CD4-positive, alpha-beta memory T cell (primary cell): ENCODE data around the gene CEP170B. TPM values are rescaled to one million over a fixed set of nuclear protein-coding genes. Genes with fewer than 3 reads are reported as not detected.
"Not testable (repeated sequence)": the region's sequence is repeated elsewhere in the genome, so short reads cannot be mapped to it uniquely, and the experiment has no call there.

ENCODE experiments used
- CTCF ChIA-PET: fragments of 350-600 bp; sonication (Branson Sonifier 250); formaldehyde crosslinking; loops from one replicate; lab custom pipeline; 2021; ENCODE audit warnings: inconsistent platforms; ENCODE audit not compliant: partially characterized antibody; lab: Charles Lee
- POLR2A ChIA-PET: fragments of 350-600 bp; sonication (Branson Sonifier 250); formaldehyde crosslinking; loops from one replicate; lab custom pipeline; 2021; ENCODE audit not compliant: partially characterized antibody; lab: Charles Lee
- DNase-seq, 5 donors: peaks; one replicate each; pipeline versions ENCODE4 v3.0.0 to v3.0.0-alpha.2; 2020 to 2022; ENCODE audit warnings: mixed read lengths in 1 of 5
- H3K27ac ChIP-seq: one replicate; pipeline ENCODE4 v1.7.0; 2013; ENCODE audit warnings: low read depth, low read length
- H3K27me3 ChIP-seq: 2 replicates; pipeline ENCODE4 v1.7.0; 2013; ENCODE audit warnings: mild to moderate bottlenecking, low read length, moderate library complexity; ENCODE audit not compliant: insufficient read depth
- H3K36me3 ChIP-seq: 2 replicates; pipeline ENCODE4 v1.7.0; 2013; ENCODE audit warnings: mild to moderate bottlenecking, low read length, moderate library complexity; ENCODE audit not compliant: insufficient read depth
- H3K4me1 ChIP-seq: 2 replicates; pipeline ENCODE4 v1.7.0; 2013; ENCODE audit warnings: mild to moderate bottlenecking, low read length, moderate library complexity; ENCODE audit not compliant: insufficient read depth
- H3K4me3 ChIP-seq, 2 donors: one replicate each; pipeline ENCODE4 v1.7.0; 2013; ENCODE audit warnings: low read length in 2 of 2, mild to moderate bottlenecking in 1 of 2
- H3K9me3 ChIP-seq, 2 donors: one replicate each; pipeline ENCODE4 v1.7.0; 2013; ENCODE audit warnings: low read length in 2 of 2, control low read depth in 1 of 2; ENCODE audit not compliant: control insufficient read depth in 1 of 2
- H3K27ac Mint-ChIP-seq, 7 donors: one replicate each; pipeline ENCODE4 v1.8.0; 2020 to 2021; ENCODE audit warnings: mixed read lengths in 7 of 7, mild to moderate bottlenecking in 6 of 7, inconsistent platforms in 3 of 7, moderate library complexity in 3 of 7
- H3K27me3 Mint-ChIP-seq, 2 donors: one replicate each; pipeline ENCODE4 v1.8.0; 2020 to 2021; ENCODE audit warnings: mixed read lengths in 2 of 2
- H3K36me3 Mint-ChIP-seq, 2 donors: one replicate each; pipeline ENCODE4 v1.8.0; 2020 to 2021; ENCODE audit warnings: mixed read lengths in 2 of 2, inconsistent platforms in 1 of 2, mild to moderate bottlenecking in 1 of 2
- H3K4me1 Mint-ChIP-seq, 4 donors: one replicate each; pipeline ENCODE4 v1.8.0; 2020 to 2021; ENCODE audit warnings: mixed read lengths in 4 of 4, mild to moderate bottlenecking in 1 of 4
- H3K4me3 Mint-ChIP-seq, 8 donors: one replicate each; pipeline ENCODE4 v1.8.0; 2020 to 2021; ENCODE audit warnings: mixed read lengths in 8 of 8, mild to moderate bottlenecking in 7 of 8, moderate library complexity in 6 of 8, inconsistent platforms in 3 of 8
- H3K9me3 Mint-ChIP-seq, 8 donors: one replicate each; pipeline ENCODE4 v1.8.0; 2020 to 2021; ENCODE audit warnings: mixed read lengths in 8 of 8, mild to moderate bottlenecking in 5 of 8, inconsistent platforms in 3 of 8, moderate library complexity in 1 of 8
- intact Hi-C: fragments of 100-400 bp; cut with micrococcal nuclease; formaldehyde crosslinking; loops from one replicate; pipeline ENCODE4 v1.15.1; 2023
- polyA plus RNA-seq, 2 donors: library from polyadenylated mRNA; unstranded; fragments of 300-500 nt; fragmentation: Illumina TruSeq; gene quantifications; one replicate each; pipeline ENCODE4 v1.2.3, GENCODE V29; 2021
- total RNA-seq, 2 experiments: library from RNA; stranded (reverse); gene quantifications; one replicate each; pipeline ENCODE4 v1.2.3, GENCODE V29; 2021

Gene CEP170B
- total and polyA plus RNA-seq, 4 experiments from 2014 or later: 0.16 to 3.8 (median 3.0) TPM; not detected in 1

DNA sequence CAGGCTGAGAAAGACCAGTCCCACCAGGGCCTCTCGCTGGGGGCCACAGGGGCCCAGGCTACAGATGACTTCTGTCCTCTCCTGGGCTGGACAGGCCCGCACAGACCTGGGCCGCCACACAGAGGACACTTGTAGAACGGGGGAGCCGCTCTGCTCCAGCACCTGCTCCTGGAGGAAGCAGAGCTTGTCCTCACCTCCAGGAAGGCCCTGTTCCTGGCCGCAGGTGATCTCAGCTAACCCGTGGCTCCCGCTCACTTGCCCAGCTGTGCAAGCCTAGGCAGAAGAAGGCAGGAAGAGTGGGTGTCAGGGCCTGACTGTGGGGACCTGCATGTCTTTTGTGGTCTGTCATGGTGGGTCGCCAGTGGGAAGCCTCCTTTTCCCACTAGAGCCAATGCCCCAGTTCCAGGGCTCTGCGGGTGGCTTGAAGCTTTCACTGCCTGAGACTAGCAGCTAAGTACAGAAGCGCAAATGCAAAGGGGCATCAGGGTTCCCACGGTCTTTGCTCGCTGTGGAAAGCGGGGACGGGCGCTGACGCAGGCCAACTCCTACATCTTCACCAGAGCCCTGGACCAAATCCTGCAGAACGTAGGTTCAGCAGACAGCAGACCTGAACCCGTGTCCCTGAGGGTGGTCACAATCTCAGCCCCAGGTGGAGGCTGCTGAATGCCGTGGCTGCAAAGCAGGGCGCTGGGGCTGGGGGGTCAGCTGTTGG is 8.8 kb upstream of the CEP170B start:
- Mint-ChIP-seq H3K4me3 (no peak overlapping the region), H3K27me3 (peaks cover 0 to 7% of the 10 kb centered on the region in 2 donors), H3K27ac (no peak overlapping the region), H3K9me3 (peaks cover 0 to 2% (median 0%) of the 10 kb centered on the region in 8 donors), H3K36me3 (no peaks in the 10 kb centered on the region), H3K4me1 (no peaks in the 10 kb centered on the region)
- POLR2A ChIA-PET: no interaction called here
- H3K4me3 ChIP-seq: no peak overlapping the region
- CTCF ChIA-PET: no interaction called here
- intact Hi-C loops: no loop called here
- H3K9me3 ChIP-seq: no peaks in the 10 kb centered on the region
- DNase-seq: no peak
- no peak overlapping the region for H3K27ac ChIP-seq
- H3K36me3 ChIP-seq: no peaks in the 10 kb centered on the region
- no peaks in the 10 kb centered on the region for H3K4me1 ChIP-seq
- H3K27me3 ChIP-seq: no peaks in the 10 kb centered on the region

GRCh38 chr14:104856869-104857860 is 7.9 kb upstream of the CEP170B start:
- no peak overlapping the region for H3K4me3 Mint-ChIP-seq
- intact Hi-C loops: no loop called here
- no peaks in the 10 kb centered on the region for H3K4me1 Mint-ChIP-seq
- no peak overlapping the region for H3K27ac Mint-ChIP-seq
- H3K4me1 ChIP-seq: no peaks in the 10 kb centered on the region
- no peak overlapping the region for H3K27ac ChIP-seq
- POLR2A ChIA-PET: no interaction called here
- H3K9me3 Mint-ChIP-seq: peaks cover 0 to 2% (median 0%) of the 10 kb centered on the region in 8 donors
- no peak overlapping the region for H3K4me3 ChIP-seq
- no peaks in the 10 kb centered on the region for H3K9me3 ChIP-seq
- no peaks in the 10 kb centered on the region for H3K36me3 ChIP-seq
- no peaks in the 10 kb centered on the region for H3K36me3 Mint-ChIP-seq
- H3K27me3 Mint-ChIP-seq: peaks cover 0 to 6% of the 10 kb centered on the region in 2 donors
- DNase-seq: no peak
- CTCF ChIA-PET: no interaction called here
- no peaks in the 10 kb centered on the region for H3K27me3 ChIP-seq

- H3K27me3 ChIP-seq, H3K9me3 ChIP-seq, H3K4me1 ChIP-seq, H3K27ac ChIP-seq, H3K4me1 Mint-ChIP-seq, H3K9me3 Mint-ChIP-seq, H3K27me3 Mint-ChIP-seq, DNase-seq, H3K36me3 ChIP-seq, H3K4me3 ChIP-seq, CTCF ChIA-PET, H3K27ac Mint-ChIP-seq, H3K4me3 Mint-ChIP-seq, intact Hi-C loops, POLR2A ChIA-PET, H3K36me3 Mint-ChIP-seq: not testable (repeated sequence)
Observed at GRCh38 chr14:104857931-104858330, 7.1 kb upstream of the CEP170B start.

DNA sequence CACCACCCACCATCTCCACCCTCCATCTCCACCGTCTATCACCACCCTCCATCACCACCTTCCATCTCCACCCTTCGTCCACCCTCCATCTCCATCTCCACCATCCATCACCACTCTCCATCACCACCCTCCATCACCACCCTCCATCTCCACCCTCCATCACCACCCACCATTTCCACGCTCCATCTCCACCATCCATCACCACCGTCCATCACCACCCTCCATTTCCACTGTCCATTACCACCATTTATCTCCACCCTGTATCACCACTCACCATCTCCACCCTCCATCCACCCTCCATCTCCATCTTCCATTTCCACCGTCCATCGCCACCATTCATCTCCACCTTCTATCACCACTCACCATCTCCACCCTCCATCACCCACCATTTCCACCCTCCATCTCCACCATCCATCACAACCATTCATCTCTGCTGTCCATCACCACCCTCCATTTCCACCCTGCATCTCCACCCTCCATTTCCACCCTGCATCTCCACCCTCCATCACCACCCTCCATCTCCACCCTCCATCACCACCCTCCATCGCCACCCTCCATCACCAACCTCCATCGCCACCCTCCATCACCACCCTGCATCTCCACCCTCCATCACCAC is 6.1 kb upstream of the CEP170B start:
- intact Hi-C loops: no loop called here
- Histone ChIP-seq H3K27ac (no peak overlapping the region), H3K9me3 (no peaks in the 10 kb centered on the region), H3K4me1 (peaks cover 2% of the 10 kb centered on the region), H3K36me3 (no peaks in the 10 kb centered on the region), H3K27me3 (no peaks in the 10 kb centered on the region), H3K4me3 (no peak overlapping the region)
- H3K4me3 Mint-ChIP-seq: no peak overlapping the region
- H3K27me3 Mint-ChIP-seq: no peaks in the 10 kb centered on the region
- H3K27ac Mint-ChIP-seq: no peak overlapping the region
- peaks cover 0 to 1% (median 0%) of the 10 kb centered on the region in 4 donors for H3K4me1 Mint-ChIP-seq
- H3K9me3 Mint-ChIP-seq: no peaks in the 10 kb centered on the region
- no peaks in the 10 kb centered on the region for H3K36me3 Mint-ChIP-seq
- ChIA-PET POLR2A (no interaction called here), CTCF (no interaction called here)
- DNase-seq: no peak

DNA sequence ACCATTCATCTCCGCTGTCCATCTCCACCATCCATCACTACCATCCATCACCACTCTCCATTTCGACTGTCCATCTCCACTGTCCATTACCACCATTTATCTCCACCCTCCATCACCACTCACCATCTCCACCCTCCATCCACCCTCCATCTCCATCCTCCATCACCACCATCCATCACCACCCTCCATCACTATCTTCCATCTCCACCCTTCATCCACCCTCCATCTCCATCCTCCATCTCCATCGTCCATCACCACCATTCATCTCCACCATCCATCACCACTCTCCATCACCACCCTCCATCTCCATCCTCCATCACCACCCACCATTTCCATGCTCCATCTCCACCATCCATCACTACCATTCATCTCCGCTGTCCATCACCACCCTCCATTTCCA is 5.2 kb upstream of the CEP170B start:
- Histone ChIP-seq H3K4me1 (peaks cover 10% of the 10 kb centered on the region), H3K27me3 (no peaks in the 10 kb centered on the region), H3K27ac (no peak overlapping the region), H3K9me3 (no peaks in the 10 kb centered on the region), H3K36me3 (no peaks in the 10 kb centered on the region), H3K4me3 (no peak overlapping the region)
- H3K4me1 Mint-ChIP-seq: peaks cover 0 to 4% (median 2%) of the 10 kb centered on the region in 4 donors
- no peak overlapping the region for H3K4me3 Mint-ChIP-seq
- H3K27ac Mint-ChIP-seq: no peak overlapping the region
- no peaks in the 10 kb centered on the region for H3K9me3 Mint-ChIP-seq
- POLR2A ChIA-PET: no interaction called here
- CTCF ChIA-PET: no interaction called here
- no peaks in the 10 kb centered on the region for H3K36me3 Mint-ChIP-seq
- no peak for DNase-seq
- H3K27me3 Mint-ChIP-seq: no peaks in the 10 kb centered on the region
- intact Hi-C loops: no loop called here

DNA sequence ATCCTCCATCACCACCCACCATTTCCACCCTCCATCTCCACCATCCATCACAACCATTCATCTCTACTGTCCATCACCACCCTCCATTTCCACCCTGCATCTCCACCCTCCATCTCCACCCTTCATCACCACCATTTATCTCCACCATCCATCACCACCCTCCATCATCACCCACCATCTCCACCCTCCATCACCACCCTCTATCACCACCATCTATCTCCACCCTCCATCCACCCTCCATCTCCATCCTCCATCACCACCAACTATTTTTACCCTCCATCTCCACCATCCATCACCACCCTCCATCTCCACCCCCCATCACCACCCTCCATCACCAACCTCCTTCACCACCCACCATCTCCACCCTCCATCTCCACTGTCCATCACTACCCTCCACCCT is 4.7 kb upstream of the CEP170B start:
- H3K9me3 Mint-ChIP-seq: no peaks in the 10 kb centered on the region
- H3K4me3 ChIP-seq: no peak overlapping the region
- H3K9me3 ChIP-seq: no peaks in the 10 kb centered on the region
- H3K4me3 Mint-ChIP-seq: no peak overlapping the region
- H3K27ac ChIP-seq: no peak overlapping the region
- ChIA-PET POLR2A (no interaction called here), CTCF (no interaction called here)
- no peaks in the 10 kb centered on the region for H3K27me3 Mint-ChIP-seq
- H3K36me3 ChIP-seq: no peaks in the 10 kb centered on the region
- intact Hi-C loops: no loop called here
- peaks cover 10% of the 10 kb centered on the region for H3K4me1 ChIP-seq
- no peak overlapping the region for H3K27ac Mint-ChIP-seq
- H3K36me3 Mint-ChIP-seq: no peaks in the 10 kb centered on the region
- H3K4me1 Mint-ChIP-seq: peaks cover 0 to 4% (median 2%) of the 10 kb centered on the region in 4 donors
- H3K27me3 ChIP-seq: no peaks in the 10 kb centered on the region
- no peak for DNase-seq
